Activated CD8-positive, alpha-beta memory T cell treated with anti-CD3 and anti-CD28 coated beads for 48 hours (primary cell): Measurements from ENCODE around the gene LRP1B.
"Not testable (repeated sequence)": the region's sequence is repeated elsewhere in the genome, so short reads cannot be mapped to it uniquely, and the experiment has no call there.

Experiments used
- DNase-seq, 3 experiments: peaks; one replicate each; pipeline ENCODE4 v3.0.0-alpha.2; 2020; ENCODE audit warnings: low read depth in 2 of 3, low spot score in 2 of 3

The LRP1B gene

DNA sequence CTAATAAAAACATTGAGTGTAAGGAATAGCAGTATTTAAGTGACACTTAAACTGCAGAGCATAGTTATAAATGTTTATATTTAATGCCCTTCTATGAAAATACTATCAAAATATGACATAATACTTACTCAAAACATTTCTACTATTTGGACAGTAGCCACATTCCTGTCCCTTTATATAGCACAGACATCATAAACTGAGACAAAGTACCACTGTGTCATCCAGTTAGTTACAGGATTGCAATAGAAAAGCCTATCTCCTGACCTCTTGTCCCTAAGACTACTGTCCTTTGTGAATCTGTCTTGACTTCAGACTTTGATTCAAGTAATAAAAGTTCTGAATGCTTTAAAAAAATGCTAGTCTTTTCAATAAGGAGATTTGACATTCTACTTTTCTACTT is 1822.1 kb downstream of the LRP1B start:
- no peak for DNase-seq

DNA sequence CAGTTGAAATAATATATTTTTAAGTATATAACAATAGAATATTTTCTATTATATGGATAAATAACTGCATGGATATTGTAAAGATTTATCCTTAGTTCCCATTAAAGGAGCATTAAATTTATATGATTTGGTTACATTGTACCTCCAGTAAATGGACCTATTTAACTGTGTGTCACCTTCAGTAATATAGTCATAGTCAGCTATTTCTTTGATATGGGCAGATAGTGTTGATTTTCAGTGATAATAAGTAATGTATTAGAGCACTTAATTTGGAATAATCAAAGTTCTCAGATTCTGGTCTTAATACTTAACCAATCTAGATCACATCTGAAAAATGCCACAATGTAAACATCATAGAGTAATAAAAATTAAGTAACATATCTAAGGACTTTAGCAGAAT is 1823.3 kb downstream of the LRP1B start:
- no peak for DNase-seq

GRCh38 chr2:140295767-140296166 is 1835.0 kb downstream of the LRP1B start:
- DNase-seq = no peak

GRCh38 chr2:140288726-140289125 is 1842.1 kb downstream of the LRP1B start:
- no peak for DNase-seq

DNA sequence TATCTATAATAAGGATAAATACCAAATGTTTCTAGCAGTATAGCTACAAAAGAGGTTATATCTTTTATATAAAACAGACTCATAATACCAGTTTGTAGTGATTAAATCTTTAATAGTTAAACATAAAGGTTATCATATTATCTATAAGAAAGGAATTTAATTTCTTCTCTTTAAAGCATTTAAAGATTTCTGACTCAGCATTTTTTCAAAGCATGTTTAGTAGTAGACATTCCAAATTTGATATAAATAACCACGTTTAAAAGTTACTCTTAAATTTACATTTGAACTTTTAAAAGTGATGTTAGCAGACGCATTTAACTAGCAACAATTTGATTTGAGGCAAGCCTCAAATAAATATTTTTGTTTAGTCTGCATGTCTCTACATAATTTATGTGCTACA is 1842.6 kb downstream of the LRP1B start:
- DNase-seq = no peak

DNA sequence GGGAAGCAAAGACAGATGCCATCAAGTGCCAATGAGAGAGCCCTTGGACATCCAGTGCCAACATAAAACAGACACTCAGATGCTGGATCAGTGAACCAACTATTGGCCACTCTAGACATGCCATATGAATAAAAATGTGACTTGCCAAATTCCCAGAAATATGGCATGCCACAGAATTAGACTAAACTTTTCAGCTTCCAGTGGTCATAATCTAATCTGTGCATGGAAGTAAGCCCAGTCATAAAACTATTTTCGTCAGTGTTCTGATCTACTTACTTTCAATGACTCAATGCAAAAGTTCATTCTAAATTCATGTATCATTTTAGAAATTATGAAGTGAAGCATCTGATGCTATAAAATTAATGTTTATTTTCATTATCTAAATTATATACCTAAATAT is 1844.4 kb downstream of the LRP1B start:
- DNase-seq = no peak

GRCh38 chr2:140277344-140277743 is 1853.5 kb downstream of the LRP1B start:
- DNase-seq = not testable (repeated sequence)

- no peak for DNase-seq
Measured at GRCh38 chr2:140276661-140277060, 1854.2 kb downstream of the LRP1B start.

DNA sequence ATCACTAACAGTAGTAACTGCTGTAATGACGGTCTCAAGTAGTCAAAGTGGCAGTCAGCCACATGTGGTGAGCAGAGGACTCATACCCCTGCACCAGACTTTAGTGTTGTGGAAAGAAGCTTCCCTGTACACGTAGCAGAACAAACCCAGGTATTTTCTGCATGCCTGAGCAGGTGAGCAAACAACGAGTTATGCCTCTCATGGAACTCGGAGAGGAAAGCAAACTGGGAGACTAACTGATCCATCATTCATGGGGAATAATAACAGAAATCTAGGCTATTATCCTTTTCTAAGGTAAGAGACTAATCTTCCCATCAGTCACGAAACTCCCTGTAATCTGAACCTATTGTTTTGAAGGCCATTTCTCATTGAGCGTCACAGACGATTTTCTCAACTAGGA is 1855.4 kb downstream of the LRP1B start:
- no peak for DNase-seq

GRCh38 chr2:140274891-140275290 is 1855.9 kb downstream of the LRP1B start:
- DNase-seq = no peak

- DNase-seq = no peak
Measured at GRCh38 chr2:140273958-140274357, 1856.9 kb downstream of the LRP1B start.

DNA sequence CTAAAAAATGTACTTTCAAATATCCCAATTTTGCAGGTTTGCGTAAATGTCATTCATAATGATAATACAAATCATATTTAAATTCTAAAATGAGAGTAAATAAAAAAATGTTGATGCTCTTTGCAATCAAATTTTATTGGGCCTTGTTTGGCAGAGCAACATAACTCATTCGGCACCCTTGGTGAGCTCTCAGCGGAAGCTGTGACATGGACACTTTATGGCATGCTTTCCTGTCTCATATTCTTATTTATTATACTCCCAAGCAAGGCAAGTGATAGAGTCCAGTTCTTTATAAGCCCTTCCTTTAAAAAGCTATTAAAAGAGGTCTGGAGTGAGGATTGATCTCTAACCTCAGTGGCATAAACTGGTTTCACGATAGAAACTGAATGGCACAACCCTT is 1857.4 kb downstream of the LRP1B start:
- DNase-seq = no peak

- DNase-seq = no peak
Measured at GRCh38 chr2:140270224-140270623, 1860.6 kb downstream of the LRP1B start.

GRCh38 chr2:140269000-140269399 is 1861.8 kb downstream of the LRP1B start:
- DNase-seq = no peak

DNA sequence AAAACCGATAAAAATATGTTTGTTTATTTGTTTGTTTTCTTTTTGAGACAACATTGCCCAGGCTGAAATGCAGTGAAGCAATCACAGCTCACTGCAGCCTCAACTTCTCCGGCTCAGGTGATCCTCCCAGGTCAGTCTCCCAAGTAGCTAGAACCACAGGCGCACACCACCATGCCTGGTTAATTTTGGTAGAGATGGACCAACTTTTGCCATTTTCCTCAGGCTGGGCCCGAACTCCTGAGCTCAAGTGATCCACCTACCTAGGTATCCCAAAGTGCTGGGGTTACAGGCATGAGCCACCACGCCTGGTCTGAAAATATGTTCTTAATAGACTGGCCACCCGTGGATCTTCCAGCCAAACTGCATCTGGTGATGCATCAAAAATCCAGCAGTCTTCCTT is 1867.9 kb downstream of the LRP1B start:
- DNase-seq = no peak

GRCh38 chr2:140257692-140258300 is 1873.0 kb downstream of the LRP1B start:
- no peak for DNase-seq

DNA sequence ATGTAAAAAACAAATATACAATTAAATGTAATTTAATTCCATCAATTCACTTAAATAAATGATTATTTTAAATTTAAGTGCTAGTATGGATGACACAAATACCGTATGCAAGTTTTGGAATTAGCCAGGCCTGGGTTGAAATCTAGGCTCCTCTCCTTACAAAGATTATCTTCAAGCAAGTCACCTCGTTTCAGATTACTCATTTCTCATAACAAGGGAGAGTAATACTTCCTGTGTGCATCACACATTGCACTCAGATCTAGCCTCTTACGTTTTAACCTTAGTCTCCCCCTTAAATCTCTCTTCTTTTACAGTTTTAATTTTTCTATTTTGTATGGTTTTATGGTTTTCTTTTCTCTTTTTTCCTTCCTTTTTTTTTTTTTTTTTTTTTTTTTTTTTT is 1874.7 kb downstream of the LRP1B start:
- no peak for DNase-seq

- DNase-seq = no peak
Measured at GRCh38 chr2:140249821-140250220, 1881.0 kb downstream of the LRP1B start.

DNA sequence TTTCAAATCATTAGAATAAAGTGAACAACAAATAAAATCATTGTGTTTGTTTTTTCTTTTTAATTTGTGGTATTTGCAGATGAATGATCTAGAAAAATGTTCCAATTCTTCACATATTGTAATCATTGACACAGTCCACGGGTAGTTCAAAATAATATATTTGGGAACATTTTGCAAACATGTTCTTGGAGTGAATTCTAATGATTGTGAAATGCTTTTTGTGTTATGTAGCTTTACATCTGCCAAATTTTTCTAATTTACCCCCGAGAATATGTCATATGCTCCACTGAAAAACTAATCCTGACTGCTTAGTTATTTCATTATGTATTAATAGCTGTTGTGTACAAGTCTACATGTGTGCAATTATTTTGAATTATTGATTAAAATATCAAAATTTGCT is 1882.2 kb downstream of the LRP1B start:
- DNase-seq = no peak

- no peak for DNase-seq
Measured at GRCh38 chr2:140247451-140248195, 1883.2 kb downstream of the LRP1B start.

GRCh38 chr2:140246957-140247356 is 1883.9 kb downstream of the LRP1B start:
- DNase-seq = no peak

DNA sequence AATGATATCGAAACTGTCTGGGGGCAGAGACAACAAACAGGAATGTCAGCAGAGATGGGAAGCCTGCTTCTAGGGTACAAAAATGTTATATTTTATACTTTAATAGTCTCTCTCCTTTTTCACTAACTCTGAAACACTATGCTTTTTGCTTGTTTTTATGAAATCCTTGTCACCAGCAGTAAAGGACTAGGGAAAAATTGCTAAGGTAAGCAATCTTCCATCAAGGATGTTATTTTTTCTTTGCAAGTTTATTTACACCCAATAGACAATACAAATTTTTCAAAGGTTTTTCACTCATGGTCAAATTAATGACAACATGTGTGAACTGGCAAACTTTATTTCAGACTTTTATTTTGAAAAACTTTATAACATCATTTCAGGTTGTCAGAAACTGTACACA is 1884.8 kb downstream of the LRP1B start:
- DNase-seq = no peak

GRCh38 chr2:140242889-140243288 is 1887.9 kb downstream of the LRP1B start:
- no peak for DNase-seq
